GM12892 (cell line): ENCODE results near the gene IRF1.

Experiments used
- POLR2A ChIP-seq: IDR thresholded peaks from 2 replicates; pipeline ENCODE4 v1.6.1; 2011; ENCODE audit warnings: low read depth, low read length, control low read depth
- POLR2AphosphoS5 ChIP-seq: IDR thresholded peaks from 2 replicates; pipeline ENCODE4 v1.6.1; 2011; ENCODE audit warnings: low read depth, low read length, control low read depth
- TAF1 ChIP-seq: IDR thresholded peaks from 2 replicates; pipeline ENCODE4 v1.6.1; 2011; ENCODE audit warnings: low read depth, mild to moderate bottlenecking, control low read depth, low read length, borderline replicate concordance

- TF ChIP-seq POLR2A (peak; percentile 57; the same call in 1 of the 2 replicates), POLR2AphosphoS5 (peak; percentile 37; the same call in 1 of the 2 replicates), TAF1 (no peak)
Observed at GRCh38 chr5:132487841-132488555, 2.6 kb downstream of the IRF1 start.
